Measurements from ENCODE around the gene LYSMD2. TPM values are rescaled to one million over a fixed set of nuclear protein-coding genes. Genes with fewer than 3 reads are reported as not detected.

Gene LYSMD2
- total RNA-seq, 1 experiment from 2014 or later: 2.2 TPM

DNA sequence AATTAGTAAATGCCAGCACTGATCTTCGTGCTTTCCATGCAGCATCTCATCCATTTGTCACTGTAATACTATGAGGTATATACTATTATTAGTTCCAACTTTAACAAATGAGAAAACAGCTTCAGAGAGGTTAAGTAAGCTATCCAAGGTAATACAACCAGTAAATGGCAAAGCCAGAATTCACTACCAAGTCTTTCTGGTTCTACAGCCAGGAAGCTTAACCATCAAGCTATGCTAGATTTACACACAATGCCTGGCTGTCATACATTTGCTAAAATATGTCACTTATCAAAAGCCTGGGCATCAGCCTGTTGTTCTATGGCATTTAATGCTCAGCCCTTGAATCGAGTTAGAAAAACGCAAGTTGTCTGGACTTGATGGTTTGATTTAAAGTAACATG lies 46.5 kb upstream of the LYSMD2 start:
- Mint-ChIP-seq H3K4me3 (no peak overlapping the region), H3K27ac (no peak overlapping the region), H3K36me3 (no peaks in the 10 kb centered on the region; the same call in none of the 2 replicates), H3K9me3 (peaks cover 3% of the 10 kb centered on the region; the same call in 1 of the 2 replicates), H3K4me1 (peaks cover 13% of the 10 kb centered on the region), H3K27me3 (ENCODE audit: low read depth) (no peaks in the 10 kb centered on the region)
- DNase-seq (ENCODE audit: low spot score) (no peak), ATAC-seq (no peak)
- CTCF ChIA-PET: interaction anchor here (1.0 to 1.2 kb wide), 2 partner anchors 133 to 294 kb away, joined by 3 to 4 read pairs; no protein-coding TSS in a partner anchor
- TF ChIP-seq, protein P1, sequence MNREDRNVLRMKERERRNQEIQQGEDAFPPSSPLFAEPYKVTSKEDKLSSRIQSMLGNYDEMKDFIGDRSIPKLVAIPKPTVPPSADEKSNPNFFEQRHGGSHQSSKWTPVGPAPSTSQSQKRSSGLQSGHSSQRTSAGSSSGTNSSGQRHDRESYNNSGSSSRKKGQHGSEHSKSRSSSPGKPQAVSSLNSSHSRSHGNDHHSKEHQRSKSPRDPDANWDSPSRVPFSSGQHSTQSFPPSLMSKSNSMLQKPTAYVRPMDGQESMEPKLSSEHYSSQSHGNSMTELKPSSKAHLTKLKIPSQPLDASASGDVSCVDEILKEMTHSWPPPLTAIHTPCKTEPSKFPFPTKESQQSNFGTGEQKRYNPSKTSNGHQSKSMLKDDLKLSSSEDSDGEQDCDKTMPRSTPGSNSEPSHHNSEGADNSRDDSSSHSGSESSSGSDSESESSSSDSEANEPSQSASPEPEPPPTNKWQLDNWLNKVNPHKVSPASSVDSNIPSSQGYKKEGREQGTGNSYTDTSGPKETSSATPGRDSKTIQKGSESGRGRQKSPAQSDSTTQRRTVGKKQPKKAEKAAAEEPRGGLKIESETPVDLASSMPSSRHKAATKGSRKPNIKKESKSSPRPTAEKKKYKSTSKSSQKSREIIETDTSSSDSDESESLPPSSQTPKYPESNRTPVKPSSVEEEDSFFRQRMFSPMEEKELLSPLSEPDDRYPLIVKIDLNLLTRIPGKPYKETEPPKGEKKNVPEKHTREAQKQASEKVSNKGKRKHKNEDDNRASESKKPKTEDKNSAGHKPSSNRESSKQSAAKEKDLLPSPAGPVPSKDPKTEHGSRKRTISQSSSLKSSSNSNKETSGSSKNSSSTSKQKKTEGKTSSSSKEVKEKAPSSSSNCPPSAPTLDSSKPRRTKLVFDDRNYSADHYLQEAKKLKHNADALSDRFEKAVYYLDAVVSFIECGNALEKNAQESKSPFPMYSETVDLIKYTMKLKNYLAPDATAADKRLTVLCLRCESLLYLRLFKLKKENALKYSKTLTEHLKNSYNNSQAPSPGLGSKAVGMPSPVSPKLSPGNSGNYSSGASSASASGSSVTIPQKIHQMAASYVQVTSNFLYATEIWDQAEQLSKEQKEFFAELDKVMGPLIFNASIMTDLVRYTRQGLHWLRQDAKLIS (CRISPR knock-in tag; IDR thresholded peaks at IDR 0.05; ENCODE audit: borderline replicate concordance): no peak
- TF ChIP-seq, protein P2, sequence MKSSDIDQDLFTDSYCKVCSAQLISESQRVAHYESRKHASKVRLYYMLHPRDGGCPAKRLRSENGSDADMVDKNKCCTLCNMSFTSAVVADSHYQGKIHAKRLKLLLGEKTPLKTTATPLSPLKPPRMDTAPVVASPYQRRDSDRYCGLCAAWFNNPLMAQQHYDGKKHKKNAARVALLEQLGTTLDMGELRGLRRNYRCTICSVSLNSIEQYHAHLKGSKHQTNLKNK (CRISPR knock-in tag; IDR thresholded peaks at IDR 0.05): no peak
- TF ChIP-seq ZBTB21 (CRISPR knock-in tag; IDR thresholded peaks at IDR 0.05; ENCODE audit: borderline replicate concordance) (no peak), USF2 (CRISPR knock-in tag; IDR thresholded peaks at IDR 0.05) (no peak), GTF2I (CRISPR knock-in tag; conservative IDR thresholded peaks at IDR 0.05) (no peak), ZNF281 (CRISPR knock-in tag; IDR thresholded peaks at IDR 0.05) (no peak), ETV6 (CRISPR knock-in tag; IDR thresholded peaks at IDR 0.05) (no peak), TP53 (CRISPR knock-in tag; IDR thresholded peaks at IDR 0.05) (no peak), ELF4 (CRISPR knock-in tag; IDR thresholded peaks at IDR 0.05; ENCODE audit: low read depth) (no peak), RELA (CRISPR knock-in tag; IDR thresholded peaks at IDR 0.05; ENCODE audit: borderline replicate concordance) (no peak), NFYB (CRISPR knock-in tag; conservative IDR thresholded peaks at IDR 0.05; ENCODE audit: low read depth) (no peak), ZNF512 (CRISPR knock-in tag; IDR thresholded peaks at IDR 0.05; ENCODE audit: borderline replicate concordance) (no peak), ESRRA (CRISPR knock-in tag; IDR thresholded peaks at IDR 0.05; ENCODE audit: borderline replicate concordance) (no peak), NFE2L1 (CRISPR knock-in tag; IDR thresholded peaks at IDR 0.05) (no peak), NR2C2 (CRISPR knock-in tag; IDR thresholded peaks at IDR 0.05) (no peak), PREB (CRISPR knock-in tag; IDR thresholded peaks at IDR 0.05; ENCODE audit: borderline replicate concordance) (no peak)
- TF ChIP-seq, protein P3, sequence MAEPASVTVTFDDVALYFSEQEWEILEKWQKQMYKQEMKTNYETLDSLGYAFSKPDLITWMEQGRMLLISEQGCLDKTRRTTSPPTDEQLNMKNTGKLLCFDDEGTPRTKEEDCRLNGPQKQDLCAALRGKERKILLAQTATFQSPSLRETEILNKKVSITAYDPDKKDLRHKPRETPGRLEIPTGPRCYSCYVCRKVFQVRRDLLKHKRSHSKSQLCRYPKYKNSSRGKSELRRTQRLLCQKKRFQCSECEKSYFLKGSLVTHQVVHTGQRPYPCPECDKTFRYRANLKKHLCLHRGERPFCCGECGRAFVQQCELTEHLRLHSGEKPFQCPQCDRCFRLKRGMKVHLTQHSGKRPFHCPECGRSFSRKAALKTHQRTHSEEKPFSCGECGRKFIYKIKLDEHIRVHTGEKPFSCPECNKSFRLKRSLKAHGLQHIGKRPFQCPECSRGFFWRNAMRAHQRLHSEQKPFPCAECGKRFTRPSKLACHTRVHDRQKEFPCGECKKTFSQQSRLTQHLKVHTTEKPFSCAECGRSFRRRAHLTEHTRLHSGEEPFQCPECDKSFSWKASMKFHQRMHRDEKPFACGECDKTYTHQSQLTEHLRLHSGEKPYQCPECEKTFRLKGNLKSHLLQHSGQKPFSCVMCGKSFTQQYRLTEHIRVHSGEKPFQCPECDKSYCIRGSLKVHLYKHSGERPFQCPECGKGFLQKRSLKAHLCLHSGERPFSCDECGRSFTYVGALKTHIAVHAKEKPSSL (CRISPR knock-in tag; conservative IDR thresholded peaks at IDR 0.05): no peak
- TF ChIP-seq, protein P4, sequence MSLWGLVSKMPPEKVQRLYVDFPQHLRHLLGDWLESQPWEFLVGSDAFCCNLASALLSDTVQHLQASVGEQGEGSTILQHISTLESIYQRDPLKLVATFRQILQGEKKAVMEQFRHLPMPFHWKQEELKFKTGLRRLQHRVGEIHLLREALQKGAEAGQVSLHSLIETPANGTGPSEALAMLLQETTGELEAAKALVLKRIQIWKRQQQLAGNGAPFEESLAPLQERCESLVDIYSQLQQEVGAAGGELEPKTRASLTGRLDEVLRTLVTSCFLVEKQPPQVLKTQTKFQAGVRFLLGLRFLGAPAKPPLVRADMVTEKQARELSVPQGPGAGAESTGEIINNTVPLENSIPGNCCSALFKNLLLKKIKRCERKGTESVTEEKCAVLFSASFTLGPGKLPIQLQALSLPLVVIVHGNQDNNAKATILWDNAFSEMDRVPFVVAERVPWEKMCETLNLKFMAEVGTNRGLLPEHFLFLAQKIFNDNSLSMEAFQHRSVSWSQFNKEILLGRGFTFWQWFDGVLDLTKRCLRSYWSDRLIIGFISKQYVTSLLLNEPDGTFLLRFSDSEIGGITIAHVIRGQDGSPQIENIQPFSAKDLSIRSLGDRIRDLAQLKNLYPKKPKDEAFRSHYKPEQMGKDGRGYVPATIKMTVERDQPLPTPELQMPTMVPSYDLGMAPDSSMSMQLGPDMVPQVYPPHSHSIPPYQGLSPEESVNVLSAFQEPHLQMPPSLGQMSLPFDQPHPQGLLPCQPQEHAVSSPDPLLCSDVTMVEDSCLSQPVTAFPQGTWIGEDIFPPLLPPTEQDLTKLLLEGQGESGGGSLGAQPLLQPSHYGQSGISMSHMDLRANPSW (CRISPR knock-in tag; conservative IDR thresholded peaks at IDR 0.05; ENCODE audit: low read depth): no peak
- POLR2A ChIA-PET: no interaction called here

All from WTC11 (cell line).